Activated CD4-positive, alpha-beta T cell treated with anti-CD3 and anti-CD28 coated beads for 36 hours (primary cell): Measurements from ENCODE around the gene ZIM2. TPM values are rescaled to one million over a fixed set of nuclear protein-coding genes. Genes with fewer than 3 reads are reported as not detected.

Experiments used
- ATAC-seq: fragments of 200-7000 bp; cut with Tn5 transposase; one replicate; pipeline ENCODE4 v1.10.0; 2021; ENCODE audit warnings: mild to moderate bottlenecking, moderate library complexity
- CTCF ChIA-PET: fragments of 350-600 bp; sonication (Branson Sonifier 250); formaldehyde crosslinking; loops from one replicate; lab custom pipeline; 2021; ENCODE audit warnings: antibody characterized with exemption; lab: Charles Lee
- POLR2A ChIA-PET: fragments of 350-600 bp; sonication (Branson Sonifier 250); formaldehyde crosslinking; loops from one replicate; lab custom pipeline; 2021; ENCODE audit warnings: antibody characterized with exemption, inconsistent platforms; lab: Charles Lee
- DNase-seq: peaks from one replicate; pipeline ENCODE4 v3.0.0-alpha.2; 2020
- H3K27ac Mint-ChIP-seq: one replicate; pipeline ENCODE4 v1.8.0; 2021; ENCODE audit warnings: mixed read lengths
- H3K27me3 Mint-ChIP-seq: one replicate; pipeline ENCODE4 v1.8.0; 2021; ENCODE audit warnings: mixed read lengths
- H3K36me3 Mint-ChIP-seq: one replicate; pipeline ENCODE4 v1.8.0; 2021; ENCODE audit warnings: low read depth, mixed read lengths
- H3K4me1 Mint-ChIP-seq: one replicate; pipeline ENCODE4 v1.8.0; 2021; ENCODE audit warnings: mixed read lengths
- H3K4me3 Mint-ChIP-seq: one replicate; pipeline ENCODE4 v1.8.0; 2021; ENCODE audit warnings: mild to moderate bottlenecking, moderate library complexity, mixed read lengths
- H3K9me3 Mint-ChIP-seq: one replicate; pipeline ENCODE4 v1.8.0; 2021; ENCODE audit warnings: low read depth, mixed read lengths
- intact Hi-C, 2 experiments: fragments of 100-400 bp; cut with DNase I in 1 of 2; cut with micrococcal nuclease in 1 of 2; formaldehyde crosslinking; loops; one replicate each; pipeline versions ENCODE4 v1.14.2 to v1.15.1; 2022 to 2024; cut with DNase I, micrococcal nuclease
- total RNA-seq, 2 experiments: library from RNA; stranded (reverse); gene quantifications; one replicate each; pipeline ENCODE4 v1.2.3, GENCODE V29; 2021

The ZIM2 gene
- total RNA-seq, 2 experiments from 2014 or later = not detected

- DNase-seq = no peak
- Mint-ChIP-seq H3K9me3 (peaks cover 50% of the 10 kb centered on the region), H3K4me1 (no peaks in the 10 kb centered on the region), H3K27ac (no peak overlapping the region), H3K4me3 (no peak overlapping the region), H3K36me3 (peaks cover 3% of the 10 kb centered on the region), H3K27me3 (no peaks in the 10 kb centered on the region)
- intact Hi-C loops = no loop called here
- ATAC-seq = no peak
- CTCF ChIA-PET = no interaction called here
- POLR2A ChIA-PET = no interaction called here
Observed at GRCh38 chr19:56725829-56726424, 114.6 kb downstream of the ZIM2 start.

Other genes with a start within 250 kb of the ZIM2 start
- gene ZNF71, start 245.4 kb downstream of the ZIM2 start, total RNA-seq = 1 to 10 TPM; 4.4 to 4.6 TPM
- not detected for gene SMIM17, start 197.6 kb downstream of the ZIM2 start, total RNA-seq
- 1 to 10 TPM; 2.8 to 4.5 TPM for gene ZNF835, start 169.0 kb downstream of the ZIM2 start, total RNA-seq
- not detected for gene PEG3, start within 50 bp of the ZIM2 start, total RNA-seq